GM10847 (cell line): ENCODE results near the gene TMEM106B.

Source experiments
- POLR2A ChIP-seq: IDR thresholded peaks from 2 replicates; pipeline ENCODE4 v1.6.1; 2011; ENCODE audit not compliant: insufficient read length; ENCODE audit errors: extremely low read depth

TMEM106B gene

GRCh38 chr7:12267542-12267941, 56.4 kb downstream of the TMEM106B start:
- TF ChIP-seq POLR2A = no peak

GRCh38 chr7:12269100-12269895, 58.2 kb downstream of the TMEM106B start:
- TF ChIP-seq POLR2A = no peak

- TF ChIP-seq POLR2A = no peak
Measured at GRCh38 chr7:12281038-12281437, 69.9 kb downstream of the TMEM106B start.

GRCh38 chr7:12287901-12288300, 76.8 kb downstream of the TMEM106B start:
- TF ChIP-seq POLR2A = no peak

GRCh38 chr7:12289996-12290395, 78.9 kb downstream of the TMEM106B start:
- TF ChIP-seq POLR2A = no peak

- no peak for TF ChIP-seq POLR2A
Measured at GRCh38 chr7:12290761-12291160, 79.7 kb downstream of the TMEM106B start.

- TF ChIP-seq POLR2A = no peak
Measured at GRCh38 chr7:12291870-12292269, 80.8 kb downstream of the TMEM106B start.
